LNCaP clone FGC (cell line): ENCODE results near the gene ST7.

ENCODE experiments used
- DNase-seq: peaks from one replicate; pipeline ENCODE4 v3.0.0-alpha.2; 2011; ENCODE audit warnings: low read depth
- H3K4me3 ChIP-seq: 2 replicates; pipeline ENCODE4 v1.5.1; 2011; ENCODE audit warnings: mild to moderate bottlenecking, low read depth, low read length, control low read depth
- CTCF ChIP-seq: IDR thresholded peaks from 2 replicates; pipeline ENCODE4 v1.5.1; 2012; ENCODE audit warnings: mild to moderate bottlenecking; ENCODE audit not compliant: control insufficient read depth, insufficient read depth; ENCODE audit errors: extremely low read depth

ST7 gene

GRCh38 chr7:117018713-117019112, 65.4 kb downstream of the ST7 start:
- H3K4me3 ChIP-seq = no peak overlapping the region
- no peak for DNase-seq
- no peak for TF ChIP-seq CTCF

GRCh38 chr7:117019287-117019686, 66.0 kb downstream of the ST7 start:
- no peak for TF ChIP-seq CTCF
- no peak overlapping the region for H3K4me3 ChIP-seq
- DNase-seq = no peak

- no peak for DNase-seq
- H3K4me3 ChIP-seq = no peak overlapping the region
- no peak for TF ChIP-seq CTCF
Measured at GRCh38 chr7:117019786-117020590, 66.7 kb downstream of the ST7 start.

GRCh38 chr7:117020591-117020973, 67.3 kb downstream of the ST7 start:
- DNase-seq = no peak

GRCh38 chr7:117021366-117021765, 68.1 kb downstream of the ST7 start:
- no peak overlapping the region for H3K4me3 ChIP-seq
- no peak for TF ChIP-seq CTCF
- no peak for DNase-seq

More at GRCh38 chr7:117020591-117020973, 67.3 kb downstream of the ST7 start:
- no peak overlapping the region for H3K4me3 ChIP-seq
- no peak for TF ChIP-seq CTCF

- no peak overlapping the region for H3K4me3 ChIP-seq
- no peak for TF ChIP-seq CTCF
- no peak for DNase-seq
Measured at GRCh38 chr7:117021986-117022385, 68.7 kb downstream of the ST7 start.
